Tibial artery (tissue), 4 donors: ENCODE results near the gene POU2F2.
A peak's percentile ranks its signal among the peaks of the same experiment; 100 is the strongest.

ENCODE experiments used
- DNase-seq, 2 donors: peaks; one replicate each; pipeline ENCODE4 v3.0.0-alpha.2; 2019
- H3K27ac ChIP-seq, 2 donors: fragments of 200-600 bp; sonication (generic) in 1 of 2; 1 replicate in 1 of 2; 2 replicates in 1 of 2; pipeline ENCODE4 v1.5.1; 2018 to 2019; ENCODE audit warnings: mild to moderate bottlenecking in 1 of 2
- H3K27me3 ChIP-seq, 2 donors: fragments of 200-600 bp; sonication (generic) in 1 of 2; one replicate each; pipeline versions ENCODE4 v1.5.1 to v1.6.0; 2016 to 2019
- H3K36me3 ChIP-seq, 3 donors: fragments of 200-600 bp; sonication (generic) in 2 of 3; one replicate each; pipeline ENCODE4 v1.5.1; 2016 to 2019; ENCODE audit warnings: mild to moderate bottlenecking in 2 of 3
- H3K4me1 ChIP-seq, 4 donors: fragments of 200-600 bp; sonication (generic) in 2 of 4; 1 replicate in 3 of 4; 2 replicates in 1 of 4; pipeline ENCODE4 v1.5.1; 2016 to 2019
- H3K4me3 ChIP-seq, 2 donors: fragments of 200-600 bp; sonication (generic) in 1 of 2; 1 replicate in 1 of 2; 2 replicates in 1 of 2; pipeline ENCODE4 v1.5.1; 2018 to 2019; ENCODE audit warnings: mild to moderate bottlenecking in 2 of 2
- H3K9me3 ChIP-seq, 3 donors: fragments of 200-600 bp; sonication (generic) in 1 of 3; one replicate each; pipeline ENCODE4 v1.5.1; 2016 to 2019
- CTCF ChIP-seq, 2 experiments: fragments of 200-600 bp in 1 of 2; fragments of 450-650 bp in 1 of 2; IDR thresholded peaks; one replicate each; pipeline ENCODE4 v1.5.1; 2017 to 2019; ENCODE audit warnings: antibody characterized with exemption in 2 of 2, mild to moderate bottlenecking in 1 of 2, moderate library complexity in 1 of 2
- intact Hi-C: fragments of 100-400 bp; cut with DNase I; formaldehyde crosslinking; loops from one replicate; pipeline ENCODE4 v1.15.0; 2023; ENCODE audit warnings: low total_unique reads

Gene POU2F2

GRCh38 chr19:42069619-42070351 is 62.5 kb downstream of the POU2F2 start, which contains the start of gene GRIK5:
GRIK5 (minus strand) TSS chr19:42070206; CDS start chr19:42065770, 4,436 bp downstream.
- peak in 1 of 2 donors; percentile 76 for DNase-seq
- intact Hi-C loops, result no loop called here
- H3K27ac ChIP-seq, result peak within 1 kb of the TSS; percentile 74 to 87

GRCh38 chr19:42068756-42069571 is 63.3 kb downstream of the POU2F2 start:
- Histone ChIP-seq H3K4me3 (peak overlapping the region; percentile 56 to 63), H3K27ac (peak overlapping the region; percentile 74 to 87), H3K4me1 (peaks cover 0 to 38% (median 20%) of the 10 kb centered on the region in 4 donors), H3K27me3 (no peaks in the 10 kb centered on the region), H3K36me3 (peaks cover 10 to 15% (median 11%) of the 10 kb centered on the region in 3 donors), H3K9me3 (no peaks in the 10 kb centered on the region)
- intact Hi-C loops, result no loop called here
- no peak for DNase-seq
- no peak for TF ChIP-seq CTCF (IDR thresholded peaks at IDR 0.05)

More at GRCh38 chr19:42069619-42070351, 62.5 kb downstream of the POU2F2 start, which contains the start of gene GRIK5:
- TF ChIP-seq CTCF (IDR thresholded peaks at IDR 0.05), result no peak
- Histone ChIP-seq H3K4me1 (peaks cover 0 to 43% (median 21%) of the 10 kb centered on the region in 4 donors), H3K4me3 (peak within 1 kb of the TSS; percentile 56 to 63), H3K36me3 (peaks cover 9 to 11% (median 11%) of the 10 kb centered on the region in 3 donors), H3K27me3 (no peaks in the 10 kb centered on the region), H3K9me3 (no peaks in the 10 kb centered on the region)

- H3K4me1 ChIP-seq, result peaks cover 0 to 38% (median 20%) of the 10 kb centered on the region in 4 donors
- peak overlapping the region; percentile 56 to 63 for H3K4me3 ChIP-seq
- no peak for DNase-seq
- peaks cover 10 to 20% (median 12%) of the 10 kb centered on the region in 3 donors for H3K36me3 ChIP-seq
- H3K9me3 ChIP-seq, result no peaks in the 10 kb centered on the region
- TF ChIP-seq CTCF (IDR thresholded peaks at IDR 0.05), result no peak
- intact Hi-C loops, result no loop called here
- H3K27ac ChIP-seq, result peak overlapping the region; percentile 74 to 87
- H3K27me3 ChIP-seq, result no peaks in the 10 kb centered on the region
Observed at GRCh38 chr19:42068361-42068755, 63.9 kb downstream of the POU2F2 start.

- intact Hi-C loops, result no loop called here
- Histone ChIP-seq H3K4me1 (peaks cover 0 to 38% (median 20%) of the 10 kb centered on the region in 4 donors), H3K4me3 (no peak overlapping the region), H3K36me3 (peaks cover 14 to 30% (median 21%) of the 10 kb centered on the region in 3 donors), H3K9me3 (no peaks in the 10 kb centered on the region), H3K27ac (no peak overlapping the region), H3K27me3 (no peaks in the 10 kb centered on the region)
- no peak for TF ChIP-seq CTCF (IDR thresholded peaks at IDR 0.05)
- DNase-seq, result no peak
Observed at GRCh38 chr19:42067315-42067888, 64.8 kb downstream of the POU2F2 start.

- DNase-seq, result no peak
- intact Hi-C loops, result no loop called here
- TF ChIP-seq CTCF (IDR thresholded peaks at IDR 0.05), result no peak
- Histone ChIP-seq H3K4me1 (peaks cover 0 to 38% (median 20%) of the 10 kb centered on the region in 4 donors), H3K4me3 (no peak overlapping the region), H3K27me3 (no peaks in the 10 kb centered on the region), H3K9me3 (no peaks in the 10 kb centered on the region), H3K36me3 (peaks cover 15 to 42% (median 31%) of the 10 kb centered on the region in 3 donors), H3K27ac (no peak overlapping the region)
Observed at GRCh38 chr19:42066075-42066754, 66.0 kb downstream of the POU2F2 start.
